AG09309 (cell line): ENCODE data around the gene POLD4.

Source experiments
- DNase-seq: peaks from one replicate; pipeline ENCODE4 v3.0.0-alpha.2; 2010; ENCODE audit warnings: low read depth
- H3K4me3 ChIP-seq: 2 replicates; pipeline ENCODE4 v1.5.1; 2011; ENCODE audit warnings: mild to moderate bottlenecking, low read depth, low read length, moderate library complexity; ENCODE audit not compliant: control insufficient read depth
- CTCF ChIP-seq: IDR thresholded peaks from 2 replicates; pipeline ENCODE4 v1.5.1; 2011; ENCODE audit warnings: mild to moderate bottlenecking, low read depth, low read length, inconsistent platforms; ENCODE audit not compliant: insufficient read depth, control insufficient read depth; ENCODE audit errors: missing control alignments

Gene POLD4

GRCh38 chr11:67398661-67399563, 45.6 kb upstream of the POLD4 start:
- H3K4me3 ChIP-seq, result no peak overlapping the region
- no peak for TF ChIP-seq CTCF

GRCh38 chr11:67397986-67398660, 44.8 kb upstream of the POLD4 start:
- no peak overlapping the region for H3K4me3 ChIP-seq
- no peak for TF ChIP-seq CTCF
- DNase-seq, result no peak

More at GRCh38 chr11:67398661-67399563, 45.6 kb upstream of the POLD4 start:
- DNase-seq, result no peak

GRCh38 chr11:67397536-67397935, 44.2 kb upstream of the POLD4 start:
- no peak for TF ChIP-seq CTCF
- no peak for DNase-seq
- H3K4me3 ChIP-seq, result no peak overlapping the region

- no peak for TF ChIP-seq CTCF
- DNase-seq, result no peak
- H3K4me3 ChIP-seq, result no peak overlapping the region
Measured at GRCh38 chr11:67396587-67397389, 43.4 kb upstream of the POLD4 start.

GRCh38 chr11:67396259-67396581, 42.9 kb upstream of the POLD4 start:
- TF ChIP-seq CTCF, result no peak
- DNase-seq, result no peak
- no peak overlapping the region for H3K4me3 ChIP-seq

GRCh38 chr11:67395555-67396258, 42.4 kb upstream of the POLD4 start:
- H3K4me3 ChIP-seq, result no peak overlapping the region
- no peak for DNase-seq
- no peak for TF ChIP-seq CTCF
